HepG2 (cell line): ENCODE results near the gene ZNF581. TPM values are rescaled to one million over a fixed set of nuclear protein-coding genes. Genes with fewer than 3 reads are reported as not detected.

Experiments
- ATF6 ChIP-seq: sonication (generic); formaldehyde crosslinking; conservative IDR thresholded peaks from 2 replicates; pipeline ENCODE4 v1.4.0; 2020; ENCODE audit warnings: missing genetic modification reagents
- BCL3 ChIP-seq: sonication (generic); formaldehyde crosslinking; IDR thresholded peaks from 2 replicates; pipeline ENCODE4 v1.5.1; 2020; ENCODE audit warnings: mild to moderate bottlenecking, missing genetic modification reagents, moderate library complexity
- CHD2 ChIP-seq: IDR thresholded peaks from 2 replicates; pipeline ENCODE4 v1.6.1; 2011; ENCODE audit warnings: low read depth, low read length, improper control_type of control experiment
- DZIP1 ChIP-seq: sonication (generic); formaldehyde crosslinking; IDR thresholded peaks from 2 replicates; pipeline ENCODE4 v1.5.0; 2020; ENCODE audit warnings: mild to moderate bottlenecking, missing genetic modification reagents
- EP300 ChIP-seq, 3 experiments: sonication (generic) in 1 of 3; formaldehyde crosslinking in 1 of 3; IDR thresholded peaks; 2 replicates each; pipeline versions ENCODE4 v1.5.1 to v1.6.1; 2011 to 2020; ENCODE audit warnings: low read depth in 2 of 3, low read length in 2 of 3, borderline replicate concordance in 1 of 3, improper control_type of control experiment in 1 of 3, mild to moderate bottlenecking in 1 of 3, missing genetic modification reagents in 1 of 3, moderate library complexity in 1 of 3
- FOXK2 ChIP-seq: fragments of 450-650 bp; IDR thresholded peaks from 2 replicates; pipeline ENCODE4 v1.6.1; 2016
- HINFP ChIP-seq: sonication (generic); formaldehyde crosslinking; IDR thresholded peaks from 2 replicates; pipeline ENCODE4 v1.4.0; 2020; ENCODE audit warnings: low read depth, mild to moderate bottlenecking, missing genetic modification reagents
- HNF1A ChIP-seq, 2 experiments: sonication (generic) in 1 of 2; formaldehyde crosslinking in 1 of 2; IDR thresholded peaks; 2 replicates each; pipeline versions ENCODE4 v1.4.0 to v1.6.1; 2016 to 2020; ENCODE audit warnings: borderline replicate concordance in 1 of 2, low read depth in 1 of 2, mild to moderate bottlenecking in 1 of 2, missing genetic modification reagents in 1 of 2
- IRF1 ChIP-seq: sonication (generic); formaldehyde crosslinking; IDR thresholded peaks from 2 replicates; pipeline ENCODE4 v1.4.0; 2020; ENCODE audit warnings: low read depth, mild to moderate bottlenecking, missing genetic modification reagents
- PCBP1 ChIP-seq: fragments of 200-400 bp; formaldehyde crosslinking; IDR thresholded peaks from 2 replicates; pipeline ENCODE4 v1.6.1; 2017; ENCODE audit warnings: mild to moderate bottlenecking, low read depth, low read length, borderline replicate concordance
- SIN3A ChIP-seq: IDR thresholded peaks from 2 replicates; pipeline ENCODE4 v1.6.1; 2011; ENCODE audit warnings: low read depth, mild to moderate bottlenecking, control low read depth, low read length, borderline replicate concordance
- WIZ ChIP-seq: sonication (generic); formaldehyde crosslinking; IDR thresholded peaks from 2 replicates; pipeline ENCODE4 v1.5.1; 2020; ENCODE audit warnings: mild to moderate bottlenecking, missing genetic modification reagents
- ZNF3 ChIP-seq: IDR thresholded peaks from 2 replicates; pipeline ENCODE4 v1.7.0; 2017; ENCODE audit warnings: inconsistent platforms
- polyA plus RNA-seq, 8 experiments: library from polyadenylated mRNA; depleted of rRNA in 3 of 8; stranded (reverse) in 7 of 8; unstranded in 1 of 8; fragments of >200 nt; fragmentation: Illumina TruSeq in 4 of 8; extraction: Trizol in 4 of 8; gene quantifications; 2 replicates each; pipeline versions ENCODE4 v1.2.1 to v1.2.3, GENCODE V29; 2011 to 2016; ENCODE audit warnings: low read depth in 4 of 8, missing spikeins in 1 of 8, mixed read lengths in 1 of 8; ENCODE audit not compliant: insufficient read depth in 1 of 8
- total RNA-seq, 5 experiments: library from RNA; depleted of rRNA; stranded (reverse); fragments of >200 nt; fragmentation: Illumina TruSeq; extraction: Trizol; gene quantifications; 2 replicates each; pipeline ENCODE4 v1.2.3, GENCODE V29; 2016; ENCODE audit warnings: low read depth in 1 of 5

The ZNF581 gene
- total and polyA plus RNA-seq, 2 of the 13 experiments (the other 11 are each of a cell fraction or from before 2014, with no cell fraction given), result 19.6 to 49.5 TPM

GRCh38 chr19:55653651-55654322 lies 10.3 kb downstream of the ZNF581 start (continued):
- TF ChIP-seq HNF1A (IDR thresholded peaks at IDR 0.05; ENCODE audit: low read depth), result no peak
- TF ChIP-seq HNF1A (CRISPR knock-in tag; IDR thresholded peaks at IDR 0.05; ENCODE audit: borderline replicate concordance), result 0 out of 2 replicates have a peak, but pooled peaks have one; percentile 57
- TF ChIP-seq EP300 (IDR thresholded peaks at IDR 0.05; ENCODE audit: low read depth in 2 of 2, low read length in 2 of 2), result 0 out of 4 replicates have a peak, but pooled peaks of 1 of the 2 experiments have one; percentile 35
- no peak for TF ChIP-seq EP300 (CRISPR knock-in tag; IDR thresholded peaks at IDR 0.05; ENCODE audit: borderline replicate concordance)
- no peak for TF ChIP-seq FOXK2
- no peak for TF ChIP-seq IRF1 (CRISPR knock-in tag)
- peak; percentile 54; the same call in 1 of the 2 replicates for TF ChIP-seq BCL3 (CRISPR knock-in tag)
- TF ChIP-seq SIN3A, result peak; percentile 73; the same call in 1 of the 2 replicates
- TF ChIP-seq ATF6 (CRISPR knock-in tag), result 0 out of 2 replicates have a peak, but pooled peaks have one; percentile 38
- TF ChIP-seq PCBP1, result 0 out of 2 replicates have a peak, but pooled peaks have one; percentile 67
- TF ChIP-seq WIZ (CRISPR knock-in tag), result no peak
- 0 out of 2 replicates have a peak, but pooled peaks have one; percentile 16 for TF ChIP-seq CHD2
- no peak for TF ChIP-seq ZNF3
- TF ChIP-seq HINFP (CRISPR knock-in tag), result 0 out of 2 replicates have a peak, but pooled peaks have one; percentile 20
- TF ChIP-seq DZIP1 (CRISPR knock-in tag), result no peak
